ENCODE measurements around the gene DYRK1A.

- TF ChIP-seq CTCF (conservative IDR thresholded peaks at IDR 0.05) (no peak), EZH2 (IDR thresholded peaks at IDR 0.05; ENCODE audit: low read depth) (no peak)
Measured at GRCh38 chr21:37424396-37424795, 57.8 kb downstream of the DYRK1A start.
